ENCODE results near the gene TMEM176B.
"Not testable (repeated sequence)": the region's sequence is repeated elsewhere in the genome, so short reads cannot be mapped to it uniquely, and the experiment has no call there.

The TMEM176B gene

GRCh38 chr7:150823484-150824126 is 23.4 kb upstream of the TMEM176B start:
- no peak for DNase-seq (ENCODE audit: low spot score)
- TF ChIP-seq CTCF (IDR thresholded peaks at IDR 0.05; ENCODE audit: borderline replicate concordance, control extremely low read depth, extremely low read depth, insufficient read depth, missing control alignments): no peak
- in situ Hi-C loops (cut with MboI; ENCODE audit: low sequenced_read_pairs, unreplicated experiment): no loop called here

- no peak for DNase-seq (ENCODE audit: low spot score)
- in situ Hi-C loops (cut with MboI; ENCODE audit: low sequenced_read_pairs, unreplicated experiment): no loop called here
- no peak for TF ChIP-seq CTCF (IDR thresholded peaks at IDR 0.05; ENCODE audit: borderline replicate concordance, control extremely low read depth, extremely low read depth, insufficient read depth, missing control alignments)
These were observed 22.9 kb upstream of the TMEM176B start for GRCh38 chr7:150823043-150823442.

GRCh38 chr7:150820578-150821198 is 20.5 kb upstream of the TMEM176B start:
- DNase-seq (ENCODE audit: low spot score): no peak
- in situ Hi-C loops (cut with MboI; ENCODE audit: low sequenced_read_pairs, unreplicated experiment): no loop called here
- TF ChIP-seq CTCF (IDR thresholded peaks at IDR 0.05; ENCODE audit: borderline replicate concordance, control extremely low read depth, extremely low read depth, insufficient read depth, missing control alignments): no peak

GRCh38 chr7:150820148-150820547 is 20.0 kb upstream of the TMEM176B start:
- no peak for TF ChIP-seq CTCF (IDR thresholded peaks at IDR 0.05; ENCODE audit: borderline replicate concordance, control extremely low read depth, extremely low read depth, insufficient read depth, missing control alignments)
- in situ Hi-C loops (cut with MboI; ENCODE audit: low sequenced_read_pairs, unreplicated experiment): no loop called here
- no peak for DNase-seq (ENCODE audit: low spot score)

GRCh38 chr7:150818971-150819370 is 18.8 kb upstream of the TMEM176B start:
- no peak for DNase-seq (ENCODE audit: low spot score)
- TF ChIP-seq CTCF (IDR thresholded peaks at IDR 0.05; ENCODE audit: borderline replicate concordance, control extremely low read depth, extremely low read depth, insufficient read depth, missing control alignments): no peak
- in situ Hi-C loops (cut with MboI; ENCODE audit: low sequenced_read_pairs, unreplicated experiment): no loop called here

GRCh38 chr7:150814328-150815001 is 14.3 kb upstream of the TMEM176B start:
- TF ChIP-seq CTCF (IDR thresholded peaks at IDR 0.05; ENCODE audit: borderline replicate concordance, control extremely low read depth, extremely low read depth, insufficient read depth, missing control alignments): no peak
- DNase-seq (ENCODE audit: low spot score): no peak
- in situ Hi-C loops (cut with MboI; ENCODE audit: low sequenced_read_pairs, unreplicated experiment): no loop called here

GRCh38 chr7:150807616-150808438 is 7.7 kb upstream of the TMEM176B start:
- in situ Hi-C loops (cut with MboI; ENCODE audit: low sequenced_read_pairs, unreplicated experiment); DNase-seq (ENCODE audit: low spot score): not testable (repeated sequence)

All from GM13976 (cell line).